Endometrial microvascular endothelial cells (primary cell): ENCODE data around the gene EDA2R. TPM values are rescaled to one million over a fixed set of nuclear protein-coding genes. Genes with fewer than 3 reads are reported as not detected.

Experiments
- in situ Hi-C: cut with HindIII; loops from 2 replicates; pipeline ENCODE4 v1.10.0; 2017; ENCODE audit warnings: low sequenced_read_pairs, low pct_unique_long_range_greater_than_20kb; ENCODE audit errors: inconsistent ontology term
- total RNA-seq: library from RNA; depleted of rRNA; stranded (reverse); fragments of >200 nt; gene quantifications from one replicate; pipeline ENCODE4 v1.2.3, GENCODE V29; 2015; ENCODE audit errors: inconsistent ontology term

EDA2R gene
- total RNA-seq, 1 donor from 2014 or later = 6.6 TPM

- in situ Hi-C loops = no loop called here
Measured at GRCh38 chrX:66579219-66579618, 59.7 kb downstream of the EDA2R start.

GRCh38 chrX:66553973-66554372 is 84.9 kb downstream of the EDA2R start:
- in situ Hi-C loops = no loop called here

GRCh38 chrX:66547847-66548369 is 91.0 kb downstream of the EDA2R start:
- in situ Hi-C loops = no loop called here
